ENCODE results near the gene XYLT1. TPM values are rescaled to one million over a fixed set of nuclear protein-coding genes. Genes with fewer than 3 reads are reported as not detected.

The XYLT1 gene
- total and polyA plus RNA-seq, 2 of the 4 experiments (the other 2 are of a cell fraction) = 9.0 to 12.7 TPM

GRCh38 chr16:17347624-17348023, 123.1 kb downstream of the XYLT1 start:
- Histone ChIP-seq H2BK5ac (ENCODE audit: low read depth, low read length, poor library complexity, severe bottlenecking) (no peak overlapping the region), H4K5ac (ENCODE audit: low read depth, low read length) (no peak overlapping the region), H3K9me1 (ENCODE audit: insufficient read depth, low read length) (peaks cover 5% of the 10 kb centered on the region; the same call in 1 of the 2 replicates), H3K14ac (replicated peaks; ENCODE audit: low read depth, low read length) (no peak overlapping the region), H3K36me3 (ENCODE audit: control insufficient read depth, insufficient read depth, low read length) (no peaks in the 10 kb centered on the region), H2BK15ac (ENCODE audit: low read depth, low read length) (no peak overlapping the region), H2AK5ac (ENCODE audit: low read depth, low read length) (no peak overlapping the region), H4K8ac (ENCODE audit: low read depth in 2 of 2, low read length in 2 of 2) (no peak overlapping the region), H2BK120ac (ENCODE audit: low read depth, low read length) (no peak overlapping the region), H2AFZ (replicated peaks; ENCODE audit: low read length, poor library complexity) (no peak overlapping the region), H4K91ac (ENCODE audit: insufficient read depth, low read depth, low read length) (no peak overlapping the region), H3K79me1 (ENCODE audit: low read depth in 1 of 2, low read length in 2 of 2) (peaks cover 6 to 18% of the 10 kb centered on the region in 2 experiments; a peak in 3 of 4 replicates), H3K9ac (ENCODE audit: low read depth, low read length) (no peak overlapping the region), H3K23ac (ENCODE audit: low read depth, low read length) (no peak overlapping the region), H4K20me1 (ENCODE audit: insufficient read depth, low read length) (peaks cover 4% of the 10 kb centered on the region; the same call in 1 of the 2 replicates), H3K27ac (ENCODE audit: insufficient read depth, low read length) (no peak overlapping the region), H2BK20ac (ENCODE audit: low read depth, low read length) (no peak overlapping the region), H3K9me3 (ENCODE audit: control insufficient read depth, insufficient read depth, low read length) (no peaks in the 10 kb centered on the region), H3K18ac (ENCODE audit: low read depth, low read length) (no peak overlapping the region), H3K4me3 (ENCODE audit: insufficient read depth, low read depth, low read length) (no peak overlapping the region), H3K56ac (ENCODE audit: extremely low read depth, insufficient read depth, low read length) (no peak overlapping the region), H3K4ac (ENCODE audit: low read depth, low read length) (no peak overlapping the region), H2AK9ac (replicated peaks; ENCODE audit: low read depth, low read length, poor library complexity) (no peak overlapping the region), H3K27me3 (ENCODE audit: control insufficient read depth, insufficient read depth, low read length) (no peaks in the 10 kb centered on the region), H3K4me2 (ENCODE audit: low read depth, low read length) (no peak overlapping the region), H3K4me1 (ENCODE audit: control insufficient read depth, insufficient read depth, low read length) (peaks cover 3% of the 10 kb centered on the region)
- in situ Hi-C loops (cut with MboI; ENCODE audit: low sequenced_read_pairs) = no loop called here
- DNase-seq (no peak), ATAC-seq (ENCODE audit: low read depth) (no peak)
- intact Hi-C loops (cut with micrococcal nuclease) = no loop called here
- dilution Hi-C loops (cut with HindIII; ENCODE audit: low sequenced_read_pairs, unreplicated experiment) = no loop called here
- TF ChIP-seq RAD21 (IDR thresholded peaks at IDR 0.05; ENCODE audit: low read length) (no peak), RFX5 (IDR thresholded peaks at IDR 0.05; ENCODE audit: low read depth, low read length) (no peak), MAFK (IDR thresholded peaks at IDR 0.05; ENCODE audit: low read depth, low read length) (no peak), ELK1 (IDR thresholded peaks at IDR 0.05; ENCODE audit: borderline replicate concordance, low read depth, low read length) (no peak), CEBPB (IDR thresholded peaks at IDR 0.05; ENCODE audit: low read depth, low read length) (no peak)
- TF ChIP-seq, protein P1, sequence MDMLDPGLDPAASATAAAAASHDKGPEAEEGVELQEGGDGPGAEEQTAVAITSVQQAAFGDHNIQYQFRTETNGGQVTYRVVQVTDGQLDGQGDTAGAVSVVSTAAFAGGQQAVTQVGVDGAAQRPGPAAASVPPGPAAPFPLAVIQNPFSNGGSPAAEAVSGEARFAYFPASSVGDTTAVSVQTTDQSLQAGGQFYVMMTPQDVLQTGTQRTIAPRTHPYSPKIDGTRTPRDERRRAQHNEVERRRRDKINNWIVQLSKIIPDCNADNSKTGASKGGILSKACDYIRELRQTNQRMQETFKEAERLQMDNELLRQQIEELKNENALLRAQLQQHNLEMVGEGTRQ (IDR thresholded peaks at IDR 0.05; ENCODE audit: low read depth, low read length) = no peak
- ChIA-PET CTCF (no interaction called here), POLR2A (ENCODE audit: unreplicated experiment) (no interaction called here)
- WGBS, 2 experiments (ENCODE audit: extremely low coverage in 2 of 2, insufficient read length in 1 of 2) = no CpG with 5 or more reads among the region's 5 CpGs
- no TSS peak for BruUV-seq (replicated peaks)
